Loucy (cell line): Measurements from ENCODE around the gene PFDN2.

Experiments
- H2AFZ ChIP-seq: fragments of 200-600 bp; sonication (generic); 2 replicates; pipeline ENCODE4 v1.6.0; 2016; ENCODE audit warnings: antibody characterized with exemption, mild to moderate bottlenecking, low read length, moderate library complexity
- H3F3A ChIP-seq: fragments of 200-600 bp; 2 replicates; pipeline ENCODE4 v1.6.0; 2016; ENCODE audit warnings: antibody characterized with exemption, low read depth, mild to moderate bottlenecking
- H3K27me3 ChIP-seq: fragments of 200-600 bp; sonication (generic); 2 replicates; pipeline ENCODE4 v1.6.1; 2014; ENCODE audit warnings: low read length, mild to moderate bottlenecking; ENCODE audit not compliant: insufficient read depth, poor library complexity, severe bottlenecking
- H3K36me3 ChIP-seq: fragments of 200-600 bp; sonication (generic); 2 replicates; pipeline ENCODE4 v1.6.1; 2016; ENCODE audit warnings: low read length; ENCODE audit not compliant: insufficient read depth
- H3K4me1 ChIP-seq: fragments of 200-600 bp; sonication (generic); 2 replicates; pipeline ENCODE4 v1.5.1; 2014; ENCODE audit warnings: low read length, mild to moderate bottlenecking; ENCODE audit not compliant: insufficient read depth, poor library complexity, severe bottlenecking
- H3K4me2 ChIP-seq: fragments of 200-600 bp; sonication (generic); 2 replicates; pipeline ENCODE4 v1.6.0; 2014; ENCODE audit warnings: antibody characterized with exemption, low read length, low read depth, mild to moderate bottlenecking; ENCODE audit not compliant: poor library complexity, severe bottlenecking
- H3K4me3 ChIP-seq: fragments of 200-600 bp; sonication (generic); 2 replicates; pipeline ENCODE4 v1.5.1; 2014; ENCODE audit warnings: low read length, mild to moderate bottlenecking, mixed read lengths; ENCODE audit not compliant: poor library complexity, severe bottlenecking
- H3K79me2 ChIP-seq: fragments of 200-600 bp; sonication (generic); 2 replicates; pipeline ENCODE4 v1.6.1; 2014; ENCODE audit warnings: low read length; ENCODE audit not compliant: insufficient read depth
- H3K9ac ChIP-seq: fragments of 200-600 bp; sonication (generic); 2 replicates; pipeline ENCODE4 v1.6.0; 2014; ENCODE audit warnings: mild to moderate bottlenecking, low read depth, low read length, moderate library complexity; ENCODE audit not compliant: poor library complexity, severe bottlenecking
- H3K9me2 ChIP-seq: fragments of 200-600 bp; sonication (generic); replicated peaks from 2 replicates; pipeline ENCODE4 v1.6.1; 2016; ENCODE audit warnings: low read depth, low read length, mixed read lengths
- H3K9me3 ChIP-seq: fragments of 200-600 bp; sonication (generic); 2 replicates; pipeline ENCODE4 v1.6.1; 2014; ENCODE audit warnings: mild to moderate bottlenecking, antibody characterized with exemption, low read length, low read depth; ENCODE audit not compliant: insufficient read depth
- H4K20me1 ChIP-seq: fragments of 200-600 bp; sonication (generic); 2 replicates; pipeline ENCODE4 v1.6.0; 2014; ENCODE audit warnings: antibody characterized with exemption, low read length, mild to moderate bottlenecking; ENCODE audit not compliant: insufficient read depth, poor library complexity, severe bottlenecking
- EZH2phosphoT487 ChIP-seq: fragments of 200-600 bp; IDR thresholded peaks from 2 replicates; pipeline ENCODE4 v1.6.1; 2018; ENCODE audit warnings: antibody characterized with exemption, mild to moderate bottlenecking, moderate library complexity, borderline replicate concordance
- TF ChIP-seq, protein P1 (sequence below): fragments of 200-600 bp; sonication (generic); conservative IDR thresholded peaks from 2 replicates; pipeline ENCODE4 v1.5.1; 2014; ENCODE audit warnings: mild to moderate bottlenecking, antibody characterized with exemption, low read length

The PFDN2 gene

GRCh38 chr1:161054232-161054631 lies 63.6 kb downstream of the PFDN2 start:
- Histone ChIP-seq H3K79me2 (peaks cover 13% of the 10 kb centered on the region; the same call in 1 of the 2 replicates), H3K9ac (no peak overlapping the region), H3K4me2 (no peak overlapping the region), H3K27me3 (no peaks in the 10 kb centered on the region), H2AFZ (no peak overlapping the region), H4K20me1 (peaks cover 11% of the 10 kb centered on the region), H3K9me2 (no peaks in the 10 kb centered on the region), H3F3A (no peaks in the 10 kb centered on the region), H3K9me3 (no peaks in the 10 kb centered on the region), H3K4me1 (no peaks in the 10 kb centered on the region), H3K4me3 (no peak overlapping the region), H3K36me3 (peaks cover 75% of the 10 kb centered on the region; the same call in 1 of the 2 replicates)
- TF ChIP-seq, protein P1, sequence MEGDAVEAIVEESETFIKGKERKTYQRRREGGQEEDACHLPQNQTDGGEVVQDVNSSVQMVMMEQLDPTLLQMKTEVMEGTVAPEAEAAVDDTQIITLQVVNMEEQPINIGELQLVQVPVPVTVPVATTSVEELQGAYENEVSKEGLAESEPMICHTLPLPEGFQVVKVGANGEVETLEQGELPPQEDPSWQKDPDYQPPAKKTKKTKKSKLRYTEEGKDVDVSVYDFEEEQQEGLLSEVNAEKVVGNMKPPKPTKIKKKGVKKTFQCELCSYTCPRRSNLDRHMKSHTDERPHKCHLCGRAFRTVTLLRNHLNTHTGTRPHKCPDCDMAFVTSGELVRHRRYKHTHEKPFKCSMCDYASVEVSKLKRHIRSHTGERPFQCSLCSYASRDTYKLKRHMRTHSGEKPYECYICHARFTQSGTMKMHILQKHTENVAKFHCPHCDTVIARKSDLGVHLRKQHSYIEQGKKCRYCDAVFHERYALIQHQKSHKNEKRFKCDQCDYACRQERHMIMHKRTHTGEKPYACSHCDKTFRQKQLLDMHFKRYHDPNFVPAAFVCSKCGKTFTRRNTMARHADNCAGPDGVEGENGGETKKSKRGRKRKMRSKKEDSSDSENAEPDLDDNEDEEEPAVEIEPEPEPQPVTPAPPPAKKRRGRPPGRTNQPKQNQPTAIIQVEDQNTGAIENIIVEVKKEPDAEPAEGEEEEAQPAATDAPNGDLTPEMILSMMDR, result no peak
- no peak for TF ChIP-seq EZH2phosphoT487

DNA sequence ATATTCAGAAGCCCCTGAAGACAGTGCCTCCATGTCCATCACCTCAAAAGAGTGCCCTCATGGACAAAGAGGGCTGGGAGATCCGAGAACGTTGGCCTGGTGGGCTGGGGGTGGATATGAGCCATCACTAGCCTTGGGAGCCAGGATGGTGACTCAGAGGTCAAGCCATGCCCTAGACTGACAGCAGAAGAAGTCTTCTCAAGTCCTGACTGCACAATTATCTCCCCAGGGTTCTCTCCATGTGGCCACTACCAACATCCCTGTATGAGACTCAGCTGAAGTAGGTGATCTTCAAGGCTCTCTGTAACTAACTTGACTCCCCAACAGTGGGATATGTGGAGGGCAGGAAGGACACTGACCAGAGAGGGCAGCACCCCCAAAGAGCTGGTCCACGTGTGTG lies 64.9 kb downstream of the PFDN2 start:
- Histone ChIP-seq H3F3A (no peaks in the 10 kb centered on the region), H2AFZ (no peak overlapping the region), H3K27me3 (no peaks in the 10 kb centered on the region), H3K9me3 (no peaks in the 10 kb centered on the region), H3K79me2 (peaks cover 12% of the 10 kb centered on the region; the same call in 1 of the 2 replicates), H3K4me2 (no peak overlapping the region), H3K4me3 (no peak overlapping the region), H3K4me1 (no peaks in the 10 kb centered on the region), H3K9ac (no peak overlapping the region), H3K36me3 (peaks cover 79% of the 10 kb centered on the region; the same call in 1 of the 2 replicates), H4K20me1 (peaks cover 11% of the 10 kb centered on the region), H3K9me2 (no peaks in the 10 kb centered on the region)
- TF ChIP-seq, protein P1, result no peak
- no peak for TF ChIP-seq EZH2phosphoT487

DNA sequence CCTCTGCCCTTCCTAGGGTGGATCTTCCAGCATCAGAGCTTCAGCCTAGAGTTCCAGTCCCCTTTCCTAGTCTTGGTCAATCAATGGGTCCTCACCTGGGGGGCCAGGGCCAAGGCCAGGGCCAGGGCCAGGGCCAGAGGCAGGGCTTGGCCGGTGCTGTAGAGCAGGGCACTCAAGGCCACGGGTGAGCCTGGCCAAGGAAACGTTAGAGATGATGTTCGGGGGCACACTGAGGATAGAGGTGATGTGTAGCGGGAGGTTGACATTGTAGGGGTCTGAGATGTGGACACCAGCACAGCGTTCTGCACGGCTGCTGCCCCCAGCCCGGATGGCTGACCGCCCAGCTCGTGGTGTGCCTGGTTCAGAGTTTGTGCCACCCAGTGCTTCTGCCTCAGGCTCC lies 66.6 kb downstream of the PFDN2 start:
- peaks cover 66% of the 10 kb centered on the region; the same call in 1 of the 2 replicates for H3K36me3 ChIP-seq
- H3K9ac ChIP-seq, result no peak overlapping the region
- H3K9me3 ChIP-seq, result no peaks in the 10 kb centered on the region
- no peak overlapping the region for H3K4me3 ChIP-seq
- no peaks in the 10 kb centered on the region for H3K27me3 ChIP-seq
- peaks cover 4% of the 10 kb centered on the region for H4K20me1 ChIP-seq
- no peak overlapping the region for H3K4me2 ChIP-seq
- no peaks in the 10 kb centered on the region for H3K9me2 ChIP-seq
- no peak for TF ChIP-seq EZH2phosphoT487
- TF ChIP-seq, protein P1, result no peak
- peaks cover 3% of the 10 kb centered on the region; the same call in 1 of the 2 replicates for H3K79me2 ChIP-seq
- H2AFZ ChIP-seq, result no peak overlapping the region
- H3K4me1 ChIP-seq, result peaks cover 8% of the 10 kb centered on the region
- no peaks in the 10 kb centered on the region for H3F3A ChIP-seq
